GM21619 (cell line): Measurements from ENCODE around the gene SIGLEC10.

Experiments used
- ATAC-seq: cut with Tn5 transposase; IDR thresholded peaks from one replicate; pipeline ENCODE4 v1.9.1; 2021; ENCODE audit not compliant: unreplicated experiment

The SIGLEC10 gene

GRCh38 chr19:51366389-51367254 lies 50.8 kb downstream of the SIGLEC10 start:
- ATAC-seq = peak; percentile 43

DNA sequence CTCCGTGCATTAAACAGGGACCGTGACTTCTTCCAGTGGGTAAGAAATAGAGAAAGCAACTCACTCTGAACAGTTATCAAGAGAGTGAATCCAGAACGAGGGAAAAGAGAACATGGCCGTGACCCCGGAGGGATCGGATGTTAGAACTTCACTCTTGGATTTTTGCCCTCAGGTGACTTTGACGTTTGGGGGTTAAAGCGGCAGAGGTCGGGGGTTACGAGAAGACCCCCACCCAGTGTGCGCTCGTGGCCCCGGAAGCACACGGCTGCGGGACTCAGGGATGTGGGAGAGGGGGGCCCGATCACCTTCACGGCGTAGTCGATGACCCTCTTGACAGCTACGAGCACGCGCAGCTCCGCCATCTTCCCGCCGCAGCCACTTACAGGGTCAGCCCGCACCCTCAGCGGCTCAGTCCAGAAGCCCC lies 51.5 kb downstream of the SIGLEC10 start, which contains the start of gene ETFB:
ETFB (minus strand) TSS at position 424 of the 424 bp plus-strand sequence; CDS start at position 362, 62 bp downstream.
- ATAC-seq = no peak

- ATAC-seq = no peak
Measured at GRCh38 chr19:51365211-51365964, 52.1 kb downstream of the SIGLEC10 start.

DNA sequence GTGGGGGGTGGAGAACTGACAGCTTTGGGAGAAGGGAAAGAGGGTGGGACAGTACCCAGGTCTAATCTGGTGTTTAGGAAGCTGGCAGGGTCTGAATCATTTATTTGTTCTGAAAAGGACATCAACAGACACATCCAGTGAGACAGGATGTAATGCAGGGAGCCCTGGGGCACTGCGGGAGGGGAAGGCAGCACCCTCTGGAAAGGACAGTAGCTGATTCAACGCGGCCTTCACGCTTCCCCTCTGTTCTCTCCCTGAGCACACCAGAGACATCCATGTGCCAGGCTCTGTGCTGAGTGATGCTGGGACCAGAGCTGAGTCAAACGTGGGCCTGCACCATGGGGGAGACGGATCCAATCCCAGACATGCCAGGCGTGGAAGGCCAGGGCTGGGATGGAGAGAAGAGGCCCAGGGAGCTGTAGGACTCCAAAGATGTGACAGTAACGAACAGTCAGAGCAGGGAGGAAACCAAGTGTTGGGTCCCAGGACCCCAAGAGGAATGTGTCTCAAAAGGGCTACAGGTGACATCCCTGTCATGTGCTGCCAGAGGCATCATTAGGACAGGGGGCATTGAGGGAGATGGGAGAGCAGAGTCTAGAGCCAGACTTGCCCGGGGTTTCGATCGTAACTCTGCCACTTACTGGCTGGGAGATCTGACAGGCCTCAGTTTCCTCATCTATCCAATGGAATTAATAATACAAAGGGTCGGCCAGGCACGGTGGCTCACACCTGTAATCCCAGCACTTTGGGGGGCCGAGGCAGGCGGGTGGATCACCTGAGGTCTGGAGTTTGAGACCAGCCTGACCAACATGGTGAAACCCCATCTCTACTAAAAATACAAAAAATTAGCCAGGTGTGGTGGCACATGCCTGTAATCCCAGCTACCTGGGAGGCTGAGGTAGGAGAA lies 53.0 kb downstream of the SIGLEC10 start:
- no peak for ATAC-seq

GRCh38 chr19:51361239-51361638 lies 56.2 kb downstream of the SIGLEC10 start:
- ATAC-seq = no peak
